ENCODE results near the gene FOSL2.

GRCh38 chr2:28359222-28360057 is 33.2 kb upstream of the FOSL2 start:
- TF ChIP-seq POLR2A (IDR thresholded peaks at IDR 0.05), result peak in 1 of 3 donors; percentile 13
- TF ChIP-seq CTCF (IDR thresholded peaks at IDR 0.05 in 8 of 11, conservative IDR thresholded peaks at IDR 0.05 in 3 of 11), result no peak
- peak in 2 of 3 donors; percentile 53 to 81 for TF ChIP-seq POLR2AphosphoS5 (IDR thresholded peaks at IDR 0.05)

All from spleen (tissue), 7 donors.